HG03280 (cell line): ENCODE measurements around the gene RPL35.

Experiments used
- ATAC-seq: cut with Tn5 transposase; IDR thresholded peaks from one replicate; pipeline ENCODE4 v1.9.1; 2021; ENCODE audit warnings: mild to moderate bottlenecking, moderate library complexity; ENCODE audit not compliant: unreplicated experiment

RPL35 gene

DNA sequence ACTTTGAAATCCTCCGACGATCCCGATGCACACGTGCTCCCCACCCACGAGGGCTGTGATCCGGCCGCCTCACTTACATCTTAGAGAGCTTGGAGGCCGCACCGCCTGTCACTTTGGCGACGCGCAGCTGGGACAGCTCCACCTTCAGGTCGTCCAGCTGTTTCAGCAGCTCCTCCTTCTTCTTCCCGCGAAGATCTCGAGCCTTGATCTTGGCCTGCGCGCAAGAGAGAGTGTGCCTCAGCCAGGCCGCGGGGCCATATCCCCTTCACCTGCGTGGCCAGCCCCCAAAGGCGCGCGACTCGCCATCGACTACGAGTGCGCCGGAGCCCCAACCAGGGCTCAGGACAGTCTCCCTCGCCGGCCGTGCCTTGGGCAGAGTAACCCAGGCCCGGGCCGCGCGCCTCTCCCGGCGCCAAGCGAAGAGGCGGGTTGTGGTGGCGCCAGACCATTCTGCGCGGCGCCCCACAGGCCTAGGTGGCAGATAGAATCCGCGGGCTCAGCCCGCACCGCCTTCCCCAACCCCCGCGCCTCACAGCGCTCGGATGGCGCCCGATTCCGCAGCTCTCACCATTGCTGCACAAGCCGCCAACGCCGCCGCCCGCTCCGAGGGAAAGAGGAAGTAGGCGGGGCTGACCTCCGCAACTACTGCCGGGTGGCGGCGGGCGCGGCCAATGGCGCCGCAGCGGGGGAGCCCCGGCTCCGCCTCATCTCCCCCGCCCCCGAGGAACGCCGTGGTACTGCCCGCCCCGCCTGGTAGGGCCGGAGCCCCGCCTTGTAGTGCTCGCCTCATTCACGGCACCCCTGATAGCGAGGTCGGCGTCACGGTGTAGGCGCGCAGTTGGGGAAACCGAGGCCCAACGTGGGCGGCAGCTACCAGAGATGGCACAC, at the start of gene RPL35, which contains the start of gene ARPC5L:
Gene RPL35, minus strand, starts transcription at position 616 of the 888 bp plus-strand sequence. Its CDS starts 45 bp downstream, at position 571.
Gene ARPC5L, plus strand, starts transcription at position 789 of the 888 bp plus-strand sequence. CDS start 7,161 bp downstream, outside the sequence.
- ATAC-seq, result peak; percentile 90

DNA sequence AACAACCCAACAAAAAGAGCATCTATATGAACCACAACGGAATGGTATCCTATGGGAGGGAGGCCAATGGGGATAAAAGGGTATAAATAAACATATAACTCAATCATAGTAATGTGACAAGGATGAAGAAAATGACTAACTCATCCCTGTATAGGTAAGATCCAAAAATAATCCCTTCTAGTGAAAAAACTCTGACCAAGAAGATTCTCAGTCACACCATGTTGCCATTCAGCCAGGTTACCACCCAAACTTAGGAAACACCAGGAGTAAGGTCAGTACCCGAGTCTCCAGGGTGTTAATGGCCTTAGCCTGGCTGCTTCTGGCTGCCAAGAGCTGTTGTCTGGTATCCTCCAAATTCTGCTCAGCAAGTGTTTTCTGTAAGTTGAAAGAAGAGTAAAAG, 46.3 kb upstream of the RPL35 start:
- ATAC-seq, result no peak

DNA sequence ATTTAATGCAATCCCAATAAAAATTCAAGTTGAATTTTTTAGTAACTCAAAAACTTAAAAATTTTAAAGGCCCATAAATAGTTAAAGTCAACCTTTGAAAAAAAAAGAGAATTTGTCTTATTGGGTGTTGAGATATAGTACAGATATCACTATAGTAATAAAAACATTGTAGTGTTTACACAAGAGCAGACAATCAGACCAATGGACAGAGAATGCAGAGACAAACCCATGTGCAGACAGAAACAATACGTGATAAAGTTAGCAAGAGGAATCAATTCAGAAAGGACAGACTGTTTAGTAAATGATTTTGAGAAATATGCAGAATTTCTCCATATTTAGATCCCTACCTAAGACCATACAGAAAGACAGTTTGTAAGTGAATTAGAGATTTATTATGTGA, 45.2 kb upstream of the RPL35 start:
- ATAC-seq, result no peak

DNA sequence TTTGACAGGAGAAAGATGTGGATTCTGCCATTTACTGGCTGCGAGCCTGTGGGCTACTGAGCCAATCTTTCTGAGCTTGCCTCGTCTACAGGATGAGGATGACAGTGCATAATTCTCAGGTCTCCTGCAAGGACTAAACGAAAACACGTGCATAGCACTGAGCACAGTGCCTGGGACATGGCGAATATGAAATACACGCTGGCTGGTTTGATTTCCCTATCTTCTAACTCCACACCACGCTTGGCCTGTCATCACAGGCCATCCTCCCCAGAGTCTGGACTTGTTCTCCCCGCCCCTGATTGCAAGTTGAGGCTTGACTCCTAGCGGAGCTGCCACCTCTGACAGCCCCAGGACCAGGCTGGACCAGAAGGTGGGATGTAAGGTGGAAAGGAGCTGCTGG, 38.1 kb upstream of the RPL35 start:
- ATAC-seq, result no peak

DNA sequence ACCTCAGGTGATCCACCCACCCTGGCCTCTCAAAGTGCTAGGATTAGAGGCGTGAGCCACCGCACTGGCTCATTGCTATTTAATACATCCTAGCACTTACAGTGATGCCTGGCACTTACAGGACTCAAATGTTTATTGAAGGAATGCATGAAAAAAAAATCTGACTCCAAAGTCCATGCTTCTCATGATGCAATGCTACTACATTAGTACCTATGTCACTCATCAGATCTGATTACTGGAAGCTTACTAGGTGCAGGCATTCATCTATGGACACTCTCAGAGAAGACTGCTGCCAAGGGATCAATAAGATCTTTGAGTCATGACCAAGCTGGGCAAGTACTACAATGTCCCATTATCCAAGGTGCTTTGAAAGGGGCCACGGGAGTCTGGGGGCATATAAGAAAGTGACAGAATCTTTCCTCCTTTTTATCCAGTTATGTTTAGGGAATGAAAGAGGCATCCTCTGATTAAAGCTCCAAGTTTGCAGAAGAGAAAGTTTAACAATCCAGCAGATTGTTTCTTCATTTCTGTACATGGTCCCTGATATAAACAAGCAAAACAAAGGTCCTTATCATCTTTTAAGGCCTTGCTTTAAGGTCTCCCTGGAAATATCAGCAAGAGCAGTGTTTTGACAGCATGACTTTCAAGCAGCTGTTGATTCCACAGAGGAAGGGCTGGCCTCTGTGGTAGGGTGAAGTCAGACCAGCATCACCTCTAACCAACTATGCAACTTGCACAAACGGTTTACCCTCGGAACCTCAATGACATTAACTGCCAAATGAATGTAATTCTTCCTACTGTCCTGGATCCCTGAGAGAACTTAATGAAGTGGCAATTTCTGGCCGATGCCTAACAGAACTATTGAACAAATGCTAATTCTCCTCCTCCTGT, 36.1 kb upstream of the RPL35 start:
- ATAC-seq, result no peak

DNA sequence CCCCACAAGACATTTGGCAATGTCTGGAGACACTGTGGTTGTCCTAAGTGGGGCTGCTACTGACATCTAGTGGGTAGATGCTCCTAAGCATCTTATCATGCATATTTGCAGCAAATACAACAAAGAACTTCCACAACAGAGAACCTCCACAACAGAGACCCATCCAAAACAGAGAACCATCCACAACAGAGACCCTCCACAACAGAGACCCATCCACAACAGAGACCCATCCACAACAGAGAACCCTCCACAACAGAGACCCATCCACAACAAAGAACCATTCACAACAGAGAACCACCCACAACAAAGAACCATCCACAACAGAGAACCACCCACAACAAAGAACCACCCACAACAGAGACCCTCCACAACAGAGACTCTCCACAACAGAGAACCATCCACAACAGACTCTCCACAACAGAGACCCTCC, 33.0 kb upstream of the RPL35 start:
- ATAC-seq, result no peak

DNA sequence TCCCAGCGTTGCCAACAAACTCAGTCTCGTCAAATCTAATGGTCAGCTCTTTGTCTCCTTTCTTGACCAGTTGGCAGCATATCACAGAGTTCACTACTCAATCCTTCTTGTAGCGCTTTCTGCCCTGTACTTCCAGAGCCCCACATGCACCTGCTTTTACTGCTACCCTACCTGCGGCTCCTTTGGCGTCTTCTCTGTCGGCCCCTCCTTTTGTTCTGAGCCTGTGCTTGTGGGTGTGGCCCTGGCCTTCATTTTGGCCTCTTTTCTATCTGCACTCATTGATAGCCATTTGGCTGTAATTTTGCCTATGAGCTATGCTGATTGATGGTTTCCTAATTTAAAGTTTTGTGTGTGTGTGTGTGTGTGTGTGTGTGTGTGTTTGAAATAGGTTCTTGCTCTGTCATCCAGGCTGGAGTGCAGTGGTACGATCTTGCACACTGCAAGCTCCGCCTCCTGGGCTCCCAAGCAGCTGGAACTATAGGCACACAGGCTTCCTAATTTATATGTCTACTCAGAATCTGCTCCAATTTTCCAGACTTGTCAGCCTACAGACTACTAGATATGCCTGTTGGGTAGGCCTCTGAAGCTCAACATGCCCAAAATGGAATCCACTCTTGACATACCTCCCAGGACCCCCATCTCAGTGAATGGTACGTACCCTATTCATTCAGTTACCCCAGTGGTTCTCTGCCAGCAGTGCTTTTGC, 32.4 kb upstream of the RPL35 start:
- ATAC-seq, result no peak

DNA sequence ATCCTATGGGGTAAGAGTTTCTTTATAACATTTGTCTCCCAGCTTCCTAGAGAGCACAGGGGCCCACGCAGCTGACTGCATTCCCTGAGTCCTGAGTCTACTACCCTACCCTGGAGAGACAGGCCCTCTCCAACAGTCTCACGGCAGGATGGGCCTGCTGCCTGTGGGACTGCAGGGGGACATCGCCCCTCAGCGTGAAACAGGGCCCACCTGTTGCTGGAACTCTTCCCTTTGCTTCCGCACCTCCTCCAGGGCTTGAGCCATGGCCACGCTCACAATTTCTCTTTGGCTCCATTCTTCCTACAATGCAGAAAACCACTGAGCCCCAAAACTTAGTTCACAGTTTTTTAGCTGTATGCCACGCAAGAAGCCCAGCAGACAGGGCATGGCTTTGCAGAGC, 28.4 kb upstream of the RPL35 start:
- no peak for ATAC-seq

DNA sequence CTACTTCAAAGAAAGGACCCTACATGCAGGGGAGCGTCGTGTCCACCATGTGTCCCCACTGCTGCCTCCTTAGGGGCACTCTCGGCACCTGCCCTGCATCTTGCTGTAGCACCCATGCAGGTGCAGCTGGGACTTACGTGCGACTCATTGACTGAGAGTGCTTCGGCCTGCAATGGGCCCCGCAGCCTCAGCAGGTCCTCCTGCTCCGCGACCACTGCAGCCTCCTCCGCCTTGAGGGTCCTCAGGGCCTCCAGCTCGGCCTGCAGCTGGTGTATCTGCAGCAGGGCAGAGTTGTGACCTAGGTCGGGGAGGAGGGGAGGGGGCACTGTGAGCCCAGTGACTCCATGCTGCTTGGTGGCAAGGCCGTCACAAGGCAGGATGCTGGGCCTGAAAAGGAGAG, 27.2 kb upstream of the RPL35 start:
- no peak for ATAC-seq

DNA sequence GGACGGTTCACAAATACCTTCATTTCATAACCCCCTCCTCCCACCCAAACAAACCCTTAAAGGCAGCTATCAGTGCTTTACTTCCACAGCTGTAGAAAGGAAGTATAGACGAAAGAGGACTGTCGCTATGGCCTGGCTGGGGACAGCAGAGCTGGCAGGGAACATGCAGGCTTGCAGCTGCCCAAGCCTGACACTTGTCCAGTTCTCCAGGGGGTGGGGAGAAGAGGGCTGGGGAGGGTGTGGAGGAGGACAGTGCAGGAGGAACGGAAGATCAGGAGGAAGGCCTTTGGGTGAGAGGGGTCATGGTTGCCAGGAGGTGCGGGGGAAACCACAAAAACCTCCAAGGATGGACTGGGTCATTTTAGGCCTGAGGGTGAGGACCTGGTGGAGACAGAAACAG, 26.1 kb upstream of the RPL35 start:
- no peak for ATAC-seq

DNA sequence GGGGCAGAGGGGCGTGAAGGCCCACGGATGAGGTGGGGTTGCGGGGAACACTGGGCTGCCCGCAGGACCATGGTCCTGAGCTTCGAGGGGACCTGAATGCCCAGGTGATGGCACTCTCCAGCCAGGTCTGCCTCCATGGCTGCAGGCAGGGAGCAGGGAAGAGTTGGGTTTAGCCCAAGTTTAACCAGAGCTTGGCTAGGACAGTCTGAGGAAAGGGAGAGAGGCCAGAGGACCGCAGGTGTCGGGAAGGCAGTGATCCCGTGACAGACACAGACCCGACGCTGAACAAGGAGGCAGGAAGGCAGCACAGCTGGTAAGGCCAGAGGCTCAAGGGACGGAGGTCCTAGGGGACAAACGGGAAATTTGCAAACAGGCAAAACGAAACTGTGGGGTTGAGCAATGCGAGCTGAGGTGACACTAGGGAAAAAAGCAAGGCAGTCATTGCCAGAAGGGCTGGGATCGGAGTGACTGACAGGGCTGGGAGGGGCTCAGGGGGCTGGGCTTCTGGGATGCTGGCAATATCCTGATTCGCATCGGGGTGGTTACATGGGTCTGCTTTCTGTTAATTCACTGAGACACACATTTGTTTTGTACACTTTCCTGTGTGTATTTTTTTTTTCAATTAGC, 25.2 kb upstream of the RPL35 start:
- no peak for ATAC-seq

DNA sequence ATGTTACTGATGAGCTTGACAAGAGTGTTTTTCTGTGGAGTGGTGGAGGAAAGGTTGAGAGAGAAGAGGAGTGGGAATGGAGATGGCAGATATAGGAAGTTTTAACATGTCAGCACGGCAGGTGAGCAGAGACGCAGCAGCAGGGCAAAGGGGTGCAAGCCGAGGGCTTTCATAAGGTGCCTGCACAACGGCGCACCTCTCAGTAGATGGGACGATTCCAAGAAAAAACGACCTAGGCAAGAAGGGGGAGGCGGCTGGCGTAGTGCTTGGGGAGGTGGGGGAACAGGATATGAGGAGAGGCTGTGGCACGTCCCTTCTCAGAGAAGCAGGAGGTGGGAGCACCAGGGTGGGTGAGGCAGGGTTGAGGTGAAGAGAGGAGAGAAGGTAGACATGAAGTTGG, 24.7 kb upstream of the RPL35 start:
- ATAC-seq, result no peak

DNA sequence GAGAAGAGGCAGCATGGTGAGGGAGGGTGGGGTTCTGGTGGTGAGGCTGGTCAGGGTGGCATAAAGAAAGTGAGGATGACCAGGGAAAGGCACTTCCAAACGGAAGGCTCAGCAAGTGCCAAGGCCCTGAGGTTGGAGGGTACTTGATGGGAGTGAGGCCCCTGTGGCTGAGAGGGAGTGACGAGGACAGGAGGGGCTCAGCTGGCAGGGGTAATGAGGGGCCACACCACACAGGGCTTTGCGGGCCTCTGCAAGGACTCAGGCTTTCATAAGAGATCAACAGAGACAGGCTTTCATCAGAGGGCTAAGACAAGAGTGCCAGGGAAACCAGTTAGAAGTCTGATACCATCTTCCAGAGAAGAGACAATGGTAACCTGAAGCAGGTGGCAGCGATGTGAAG, 23.8 kb upstream of the RPL35 start:
- no peak for ATAC-seq

DNA sequence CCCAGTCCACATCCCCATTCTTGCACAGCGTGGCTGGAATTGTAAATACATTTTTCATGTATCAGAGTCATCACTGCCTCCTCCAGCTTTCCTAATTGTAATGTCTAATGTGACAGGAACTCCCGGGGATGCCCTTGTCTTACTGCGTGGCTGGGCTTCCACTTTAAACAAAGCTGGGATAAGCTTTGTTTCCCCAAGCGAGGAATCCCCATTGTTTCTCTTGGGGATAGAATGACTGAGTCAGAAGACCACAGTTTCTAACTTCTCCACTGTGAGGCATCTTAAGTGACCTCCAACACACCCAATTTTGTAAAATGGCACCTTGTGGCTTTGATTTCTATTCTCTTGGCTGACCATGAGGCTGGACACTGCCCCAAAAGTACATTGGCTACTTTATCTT, 22.6 kb upstream of the RPL35 start:
- no peak for ATAC-seq

DNA sequence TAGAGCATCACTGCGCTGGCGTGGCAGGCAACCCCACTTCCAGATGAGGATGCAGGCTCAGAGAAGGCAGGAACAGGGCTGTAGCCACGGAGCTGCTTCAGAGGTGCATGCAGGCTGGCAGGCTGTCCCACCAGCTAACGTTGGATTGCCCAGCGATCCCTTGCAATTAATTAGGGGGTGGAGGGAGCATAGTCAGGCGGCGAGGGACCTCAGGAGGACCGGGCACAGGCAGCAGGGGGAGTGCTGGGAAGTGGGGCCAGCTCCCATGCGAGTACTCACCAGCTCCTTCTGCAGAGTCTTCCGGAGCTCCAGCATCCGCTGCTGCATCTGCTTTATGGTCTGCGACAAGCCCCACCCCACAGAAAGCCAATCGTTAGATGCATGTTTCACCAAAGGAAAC, 20.5 kb upstream of the RPL35 start:
- ATAC-seq, result no peak

DNA sequence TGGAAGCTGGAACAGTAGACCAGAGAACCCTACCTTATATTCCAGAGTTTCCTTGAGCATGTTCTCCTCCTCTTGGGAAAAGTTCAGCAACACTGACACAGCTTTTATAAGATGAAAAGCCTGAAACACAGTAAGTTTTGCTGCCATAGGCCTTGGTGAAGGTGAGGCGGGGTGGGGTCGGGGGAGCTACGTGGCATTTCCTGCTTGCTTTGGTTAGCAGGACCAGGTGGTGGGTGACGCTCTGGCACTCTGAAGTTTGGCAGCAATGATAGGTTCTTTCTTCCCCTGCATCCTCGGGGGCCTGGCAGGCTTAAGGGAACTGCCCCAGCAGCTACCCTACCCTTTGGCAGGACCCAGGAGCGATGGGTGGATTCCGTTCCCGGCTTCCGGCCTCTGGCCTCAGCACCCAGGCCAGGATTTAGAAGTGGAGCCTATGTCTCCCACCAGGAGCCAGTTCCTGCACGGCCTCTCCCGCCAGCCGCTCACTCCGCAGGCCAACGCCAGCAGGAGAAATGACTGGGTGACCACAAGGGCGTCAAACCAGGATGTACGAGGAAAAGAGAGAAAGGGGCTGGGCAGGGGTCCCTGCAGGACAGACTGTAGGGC, 19.5 kb upstream of the RPL35 start:
- no peak for ATAC-seq

DNA sequence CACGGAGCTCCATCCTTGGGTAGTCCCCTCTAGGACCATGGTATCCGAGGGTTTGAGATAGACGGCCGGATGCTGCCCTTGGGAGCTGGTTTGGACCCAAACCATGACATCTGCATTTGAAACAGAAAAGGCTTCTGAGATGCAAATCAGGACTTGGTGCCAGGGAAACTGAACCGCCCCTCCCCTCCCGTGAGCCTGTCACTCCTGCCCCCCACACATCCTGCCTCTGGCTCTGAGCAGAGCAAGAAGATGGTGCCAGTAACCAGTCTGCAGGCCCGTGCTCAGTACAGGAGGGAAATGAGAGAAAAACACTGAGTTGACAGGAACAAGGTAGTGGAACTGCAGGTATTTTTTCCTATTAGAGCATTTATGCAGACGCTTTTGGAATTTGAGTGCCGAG, 18.7 kb upstream of the RPL35 start:
- no peak for ATAC-seq

DNA sequence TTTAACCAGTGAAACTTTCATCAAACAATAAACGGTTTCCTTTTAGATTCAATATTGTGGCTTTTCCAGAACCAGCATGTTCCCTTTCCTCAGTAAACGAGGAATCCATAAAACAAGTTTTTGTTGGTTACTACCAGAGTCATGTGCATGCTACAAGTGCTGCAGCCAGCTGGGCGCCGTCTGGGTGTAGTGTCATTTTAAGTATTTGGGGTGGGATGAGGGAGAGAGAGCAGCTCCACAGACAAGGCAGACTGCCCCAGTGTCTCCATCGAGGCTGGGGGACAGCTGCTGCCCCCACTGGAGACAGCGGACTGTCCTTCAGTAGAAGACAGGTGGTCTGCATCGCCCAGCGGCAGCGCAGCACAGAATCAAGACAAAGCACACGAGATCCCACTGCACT, 17.5 kb upstream of the RPL35 start:
- no peak for ATAC-seq

DNA sequence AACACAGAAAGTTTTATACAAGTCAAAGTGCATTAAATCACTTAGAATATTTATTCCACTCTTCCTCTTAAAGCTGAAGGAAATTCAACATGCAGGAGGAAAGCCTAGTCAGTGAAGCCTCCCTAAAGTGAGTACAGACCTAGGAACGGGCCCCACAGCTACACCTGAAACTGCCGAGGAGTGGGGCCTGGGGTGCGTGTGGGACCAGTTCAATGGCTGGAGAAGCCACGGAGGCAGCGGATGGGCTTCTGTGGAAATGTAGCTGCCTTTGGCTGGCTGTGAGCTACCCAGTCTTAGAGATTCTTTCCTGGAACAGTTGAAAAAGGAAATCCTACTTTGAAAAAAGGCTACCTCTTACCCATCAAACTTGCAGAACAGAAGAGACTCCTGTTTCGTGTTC, 16.8 kb upstream of the RPL35 start:
- no peak for ATAC-seq

DNA sequence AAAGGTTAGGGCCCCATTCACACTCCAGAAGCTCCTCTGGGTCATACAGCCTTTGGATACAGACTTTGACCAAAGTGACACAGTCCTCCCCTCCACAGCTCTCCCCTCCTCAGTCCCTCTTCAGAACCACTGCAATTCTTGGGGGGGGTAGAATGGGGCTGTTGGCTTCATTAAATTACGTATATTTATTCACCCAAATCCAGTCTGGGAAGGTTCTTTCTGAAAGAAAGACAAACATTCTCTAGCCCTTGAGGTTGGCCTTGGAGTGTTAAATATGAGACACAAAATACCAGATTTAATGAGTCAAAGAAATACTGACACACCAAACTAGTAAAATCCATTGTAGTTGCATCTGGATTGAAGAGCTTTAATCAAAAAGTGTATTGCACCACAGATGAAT, 16.3 kb upstream of the RPL35 start:
- ATAC-seq, result no peak
